IMR-90 (cell line): ENCODE data around the gene CDK11B. TPM values are rescaled to one million over a fixed set of nuclear protein-coding genes. Genes with fewer than 3 reads are reported as not detected.
"Not testable (repeated sequence)": the region's sequence is repeated elsewhere in the genome, so short reads cannot be mapped to it uniquely, and the experiment has no call there.

Experiments
- ATAC-seq: fragments of 200-7000 bp; cut with Tn5 transposase; 2 replicates; pipeline ENCODE4 v1.9.1; 2020; ENCODE audit warnings: low read depth, mild to moderate bottlenecking, moderate library complexity
- BruUV-seq: library from RNA; stranded (reverse); fragments of 400-500 nt; replicated peaks from 2 replicates; lab custom pipeline; 2021; lab: Mats Ljungman, UMichigan
- CTCF ChIA-PET: fragments of 300-600 bp; formaldehyde crosslinking; extraction: SDS; loops from one replicate; lab custom pipeline; 2021; ENCODE audit warnings: antibody characterized with exemption; lab: Yijun Ruan, JAX
- POLR2A ChIA-PET: fragments of 300-600 bp; sonication (Branson Sonifier 250); formaldehyde crosslinking; loops from one replicate; lab custom pipeline; 2022; ENCODE audit warnings: antibody characterized with exemption; ENCODE audit not compliant: unreplicated experiment; lab: Charles Lee
- DNase-seq: peaks from one replicate; pipeline ENCODE4 v3.0.0; 2013
- H2AFZ ChIP-seq: replicated peaks from 2 replicates; pipeline ENCODE3; 2013; ENCODE audit warnings: low read length, mild to moderate bottlenecking; ENCODE audit not compliant: poor library complexity
- H2AK5ac ChIP-seq: 2 replicates; pipeline ENCODE4 v1.6.1; 2013; ENCODE audit warnings: low read depth, low read length, inconsistent platforms
- H2AK9ac ChIP-seq: replicated peaks from 2 replicates; pipeline ENCODE3; 2013; ENCODE audit warnings: mild to moderate bottlenecking, low read depth, low read length, moderate library complexity; ENCODE audit not compliant: poor library complexity
- H2BK120ac ChIP-seq: 2 replicates; pipeline ENCODE4 v1.6.1; 2013; ENCODE audit warnings: low read depth, low read length, inconsistent platforms
- H2BK15ac ChIP-seq: 3 replicates; pipeline ENCODE4 v1.6.1; 2013; ENCODE audit warnings: low read depth, low read length, inconsistent platforms
- H2BK20ac ChIP-seq: 2 replicates; pipeline ENCODE4 v1.6.1; 2013; ENCODE audit warnings: low read depth, mild to moderate bottlenecking, inconsistent platforms, low read length, moderate library complexity
- H2BK5ac ChIP-seq: 2 replicates; pipeline ENCODE4 v1.6.1; 2013; ENCODE audit warnings: mild to moderate bottlenecking, low read depth, low read length, inconsistent platforms; ENCODE audit not compliant: poor library complexity, severe bottlenecking
- H3K14ac ChIP-seq: replicated peaks from 2 replicates; pipeline ENCODE4 v1.6.1; 2013; ENCODE audit warnings: low read depth, low read length, inconsistent platforms
- H3K18ac ChIP-seq: 2 replicates; pipeline ENCODE4 v1.6.1; 2013; ENCODE audit warnings: low read depth, low read length, control low read depth
- H3K23ac ChIP-seq: 2 replicates; pipeline ENCODE4 v1.6.1; 2013; ENCODE audit warnings: low read depth, low read length, inconsistent platforms
- H3K27ac ChIP-seq: 2 replicates; pipeline ENCODE4 v1.5.1; 2013; ENCODE audit warnings: mild to moderate bottlenecking, control low read depth, low read length; ENCODE audit not compliant: insufficient read depth
- H3K27me3 ChIP-seq: 2 replicates; pipeline ENCODE4 v1.6.1; 2013; ENCODE audit warnings: low read length; ENCODE audit not compliant: control insufficient read depth, insufficient read depth
- H3K36me3 ChIP-seq: 2 replicates; pipeline ENCODE4 v1.6.1; 2013; ENCODE audit warnings: low read length, mixed read lengths; ENCODE audit not compliant: control insufficient read depth, insufficient read depth
- H3K4ac ChIP-seq: 2 replicates; pipeline ENCODE4 v1.6.1; 2013; ENCODE audit warnings: low read depth, low read length, inconsistent platforms
- H3K4me1 ChIP-seq: 2 replicates; pipeline ENCODE4 v1.6.1; 2013; ENCODE audit warnings: low read length, mixed read lengths; ENCODE audit not compliant: control insufficient read depth, insufficient read depth
- H3K4me2 ChIP-seq: 2 replicates; pipeline ENCODE4 v1.6.1; 2013; ENCODE audit warnings: low read depth, mild to moderate bottlenecking, control low read depth, low read length, moderate library complexity
- H3K4me3 ChIP-seq: 2 replicates; pipeline ENCODE4 v1.5.1; 2013; ENCODE audit warnings: low read depth, mild to moderate bottlenecking, control low read depth, low read length, moderate library complexity; ENCODE audit not compliant: insufficient read depth
- H3K56ac ChIP-seq: 2 replicates; pipeline ENCODE4 v1.6.1; 2013; ENCODE audit warnings: low read length, inconsistent platforms; ENCODE audit not compliant: insufficient read depth; ENCODE audit errors: extremely low read depth
- H3K79me1 ChIP-seq, 2 experiments: 2 replicates each; pipeline ENCODE4 v1.6.1; 2013; ENCODE audit warnings: low read length in 2 of 2, inconsistent platforms in 1 of 2, low read depth in 1 of 2
- H3K9ac ChIP-seq: 2 replicates; pipeline ENCODE4 v1.6.1; 2013; ENCODE audit warnings: low read depth, low read length, control low read depth
- H3K9me1 ChIP-seq: 2 replicates; pipeline ENCODE4 v1.6.1; 2013; ENCODE audit warnings: low read length, inconsistent platforms; ENCODE audit not compliant: insufficient read depth
- H3K9me3 ChIP-seq: 2 replicates; pipeline ENCODE4 v1.6.1; 2013; ENCODE audit warnings: low read length; ENCODE audit not compliant: control insufficient read depth, insufficient read depth
- H4K20me1 ChIP-seq: 2 replicates; pipeline ENCODE4 v1.6.1; 2013; ENCODE audit warnings: low read length, inconsistent platforms; ENCODE audit not compliant: insufficient read depth
- H4K5ac ChIP-seq: 2 replicates; pipeline ENCODE4 v1.6.1; 2013; ENCODE audit warnings: mild to moderate bottlenecking, low read depth, low read length, control low read depth
- H4K8ac ChIP-seq, 2 experiments: 2 replicates each; pipeline ENCODE4 v1.6.1; 2013; ENCODE audit warnings: low read depth in 2 of 2, low read length in 2 of 2, control low read depth in 1 of 2, inconsistent platforms in 1 of 2
- H4K91ac ChIP-seq: 2 replicates; pipeline ENCODE4 v1.6.1; 2013; ENCODE audit warnings: low read depth, low read length, inconsistent platforms; ENCODE audit not compliant: insufficient read depth
- WGBS, 2 experiments: methylation state at CpG; one replicate each; pipeline versions ENCODE4 v1.1.5 to v1.1.7; 2013; ENCODE audit warnings: missing lambda C conversion rate in 2 of 2; ENCODE audit not compliant: insufficient read length in 1 of 2; ENCODE audit errors: extremely low coverage in 2 of 2; 5-methylcytosine and 5-hydroxymethylcytosine counted together
- dilution Hi-C: fragments of 300-500 bp; cut with HindIII; formaldehyde crosslinking; loops from one replicate; pipeline ENCODE4 v1.14.3; 2018; ENCODE audit warnings: low sequenced_read_pairs; ENCODE audit not compliant: unreplicated experiment
- in situ Hi-C: fragments of 300-500 bp; cut with MboI; formaldehyde crosslinking; loops from 3 replicates; pipeline ENCODE4 v1.14.3; 2019; ENCODE audit warnings: low sequenced_read_pairs, inconsistent platforms, mixed read lengths
- intact Hi-C: fragments of 100-400 bp; cut with micrococcal nuclease; formaldehyde crosslinking; loops from 2 replicates; pipeline ENCODE4 v1.10.0; 2022
- polyA plus RNA-seq, 3 experiments: library from polyadenylated mRNA; depleted of rRNA; stranded (reverse); fragments of >200 nt; gene quantifications; 2 replicates each; pipeline ENCODE4 v1.2.3, GENCODE V29; 2012; ENCODE audit warnings: low replicate concordance in 1 of 3
- total RNA-seq: library from RNA; depleted of rRNA; stranded (reverse); fragments of >200 nt; gene quantifications from 2 replicates; pipeline ENCODE4 v1.2.3, GENCODE V29; 2012

Gene CDK11B
- total and polyA plus RNA-seq, 2 of the 4 experiments (the other 2 are of a cell fraction) = 8.2 to 19.1 TPM

DNA sequence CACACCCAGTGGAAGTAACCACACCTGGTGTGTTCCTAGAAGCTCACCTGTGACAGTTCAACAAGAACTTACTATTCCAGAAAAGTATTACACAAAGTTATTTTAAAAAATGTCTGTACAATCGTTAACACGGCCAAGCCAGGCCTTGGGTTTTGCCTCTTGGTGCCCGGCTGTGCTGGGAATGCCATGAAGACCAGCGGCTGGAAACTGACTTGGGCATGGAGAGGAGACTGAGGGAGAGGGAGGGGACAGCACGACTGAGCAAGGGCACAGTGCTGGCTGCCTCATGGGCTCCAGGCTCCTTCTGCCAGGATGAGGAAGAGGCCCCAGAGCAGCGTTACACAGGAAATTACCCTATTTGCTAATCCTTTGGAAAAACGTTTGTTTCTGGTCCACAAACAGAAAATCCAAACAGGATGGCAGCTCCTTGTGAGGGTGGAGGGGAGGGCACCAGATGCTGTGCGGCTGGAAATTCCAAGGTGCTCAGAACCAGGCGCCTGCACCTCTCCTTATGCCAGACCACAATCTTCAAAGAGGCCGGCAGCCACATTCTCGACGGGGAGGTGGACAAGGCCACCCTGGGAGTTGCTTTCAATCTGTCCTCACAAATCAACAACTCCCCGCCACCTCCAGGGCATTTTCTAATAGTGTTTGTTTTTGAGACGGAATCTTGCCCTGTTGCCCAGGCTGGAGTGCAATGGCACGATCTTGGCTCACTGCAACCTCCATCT, 4.2 kb upstream of the CDK11B start:
- H2AK5ac ChIP-seq, H3K9me1 ChIP-seq, H4K20me1 ChIP-seq, ATAC-seq, H3K4me1 ChIP-seq, in situ Hi-C loops, H2BK15ac ChIP-seq, H2AFZ ChIP-seq, H2AK9ac ChIP-seq, H3K9me3 ChIP-seq, H2BK20ac ChIP-seq, H3K79me1 ChIP-seq, H3K14ac ChIP-seq, dilution Hi-C loops, H3K4me3 ChIP-seq, H3K27me3 ChIP-seq, H3K23ac ChIP-seq, CTCF ChIA-PET, DNase-seq, H3K56ac ChIP-seq, POLR2A ChIA-PET, H2BK120ac ChIP-seq, BruUV-seq, intact Hi-C loops, H3K9ac ChIP-seq: not testable (repeated sequence)
- Histone ChIP-seq H4K91ac (peak overlapping the region; percentile 44; the same call in 1 of the 2 replicates), H3K4me2 (peak overlapping the region; percentile 82), H3K27ac (peak overlapping the region; percentile 42; the same call in 1 of the 2 replicates), H3K36me3 (peaks cover 23% of the 10 kb centered on the region), H2BK5ac (peak overlapping the region; percentile 69), H4K5ac (peak overlapping the region; percentile 96), H3K4ac (peak overlapping the region; percentile 41), H4K8ac (peak overlapping the region in 1 of 2 experiments; percentile 40; a peak in 2 of 4 replicates), H3K18ac (peak overlapping the region; percentile 82; the same call in 1 of the 2 replicates)
- WGBS, 2 experiments = no CpG with 5 or more reads among the region's 15 CpGs
